ENCODE data around the gene PPP1R10. TPM values are rescaled to one million over a fixed set of nuclear protein-coding genes. Genes with fewer than 3 reads are reported as not detected.
A peak's percentile ranks its signal among the peaks of the same experiment; 100 is the strongest.

The PPP1R10 gene
- total and polyA plus RNA-seq, 2 of the 13 experiments (the other 11 are each of a cell fraction or from before 2014, with no cell fraction given) = 26.3 to 38.4 TPM

DNA sequence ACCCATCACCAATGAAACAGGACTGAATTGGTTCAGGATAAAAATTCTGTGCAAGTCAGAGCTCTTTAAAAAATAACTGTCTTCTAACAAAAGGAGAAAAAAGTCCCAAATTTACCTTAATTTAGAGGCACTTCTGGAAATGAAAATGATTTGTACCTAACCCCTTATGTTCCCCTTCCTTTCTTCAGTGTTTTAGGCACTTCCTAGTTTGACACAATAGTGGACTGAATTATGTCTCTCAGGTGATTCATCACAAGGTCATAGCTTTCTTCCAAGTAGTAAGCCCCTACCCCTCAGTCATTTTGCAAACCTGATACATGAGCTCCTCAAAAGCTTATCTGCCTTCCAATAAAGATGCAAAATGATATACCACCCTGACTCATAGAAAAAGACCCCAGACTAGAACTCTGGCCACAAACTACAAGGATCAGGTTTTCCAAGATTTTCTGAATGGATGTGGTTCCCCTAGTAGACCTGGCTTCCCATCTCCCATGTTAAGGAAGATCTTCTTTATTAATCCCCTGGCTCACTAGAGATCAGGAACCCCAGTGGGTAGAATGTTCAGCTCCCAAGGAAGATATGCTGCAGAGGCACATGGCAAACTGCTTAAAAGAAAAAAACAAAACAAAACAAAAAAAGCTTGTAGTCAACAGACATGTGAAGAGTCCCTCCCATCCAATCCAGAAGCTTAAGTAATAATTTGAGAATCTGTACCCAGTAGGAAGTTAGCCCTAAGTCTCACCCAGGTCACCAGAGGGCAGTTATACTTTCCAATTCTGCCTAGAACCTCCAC lies 3.6 kb downstream of the PPP1R10 start (continued):
- no peak for TF ChIP-seq TFDP2 (CRISPR knock-in tag; IDR thresholded peaks at IDR 0.05)
- peak; percentile 93 for TF ChIP-seq RBM22 (optimal IDR thresholded peaks at IDR 0.05; ENCODE audit: low read length)
- TF ChIP-seq, protein P1, sequence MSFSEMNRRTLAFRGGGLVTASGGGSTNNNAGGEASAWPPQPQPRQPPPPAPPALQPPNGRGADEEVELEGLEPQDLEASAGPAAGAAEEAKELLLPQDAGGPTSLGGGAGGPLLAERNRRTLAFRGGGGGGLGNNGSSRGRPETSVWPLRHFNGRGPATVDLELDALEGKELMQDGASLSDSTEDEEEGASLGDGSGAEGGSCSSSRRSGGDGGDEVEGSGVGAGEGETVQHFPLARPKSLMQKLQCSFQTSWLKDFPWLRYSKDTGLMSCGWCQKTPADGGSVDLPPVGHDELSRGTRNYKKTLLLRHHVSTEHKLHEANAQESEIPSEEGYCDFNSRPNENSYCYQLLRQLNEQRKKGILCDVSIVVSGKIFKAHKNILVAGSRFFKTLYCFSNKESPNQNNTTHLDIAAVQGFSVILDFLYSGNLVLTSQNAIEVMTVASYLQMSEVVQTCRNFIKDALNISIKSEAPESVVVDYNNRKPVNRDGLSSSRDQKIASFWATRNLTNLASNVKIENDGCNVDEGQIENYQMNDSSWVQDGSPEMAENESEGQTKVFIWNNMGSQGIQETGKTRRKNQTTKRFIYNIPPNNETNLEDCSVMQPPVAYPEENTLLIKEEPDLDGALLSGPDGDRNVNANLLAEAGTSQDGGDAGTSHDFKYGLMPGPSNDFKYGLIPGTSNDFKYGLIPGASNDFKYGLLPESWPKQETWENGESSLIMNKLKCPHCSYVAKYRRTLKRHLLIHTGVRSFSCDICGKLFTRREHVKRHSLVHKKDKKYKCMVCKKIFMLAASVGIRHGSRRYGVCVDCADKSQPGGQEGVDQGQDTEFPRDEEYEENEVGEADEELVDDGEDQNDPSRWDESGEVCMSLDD (CRISPR knock-in tag; IDR thresholded peaks at IDR 0.05; ENCODE audit: borderline replicate concordance) = 0 out of 2 replicates have a peak, but pooled peaks have one; percentile 6
- no peak for TF ChIP-seq ZNF160 (CRISPR knock-in tag; IDR thresholded peaks at IDR 0.05)
- TF ChIP-seq ZNF33A (CRISPR knock-in tag; IDR thresholded peaks at IDR 0.05; ENCODE audit: borderline replicate concordance) = no peak
- no peak for TF ChIP-seq ZNF296 (CRISPR knock-in tag; conservative IDR thresholded peaks at IDR 0.05)
- TF ChIP-seq SIX1 (CRISPR knock-in tag; IDR thresholded peaks at IDR 0.05; ENCODE audit: borderline replicate concordance) = no peak
- no peak for TF ChIP-seq PPARG (CRISPR knock-in tag; conservative IDR thresholded peaks at IDR 0.05)
- TF ChIP-seq ZNF431 (CRISPR knock-in tag; IDR thresholded peaks at IDR 0.05; ENCODE audit: borderline replicate concordance, low read depth) = no peak
- TF ChIP-seq ZNF510 (CRISPR knock-in tag; IDR thresholded peaks at IDR 0.05; ENCODE audit: low read depth) = no peak
- TF ChIP-seq ZNF33B (CRISPR knock-in tag; IDR thresholded peaks at IDR 0.05) = no peak
- TF ChIP-seq MXD1 (CRISPR knock-in tag; IDR thresholded peaks at IDR 0.05) = no peak
- TF ChIP-seq ZNF30 (CRISPR knock-in tag; IDR thresholded peaks at IDR 0.05) = no peak
- peak; percentile 14; the same call in 1 of the 2 replicates for TF ChIP-seq NKX3-1 (CRISPR knock-in tag; IDR thresholded peaks at IDR 0.05)
- no peak for TF ChIP-seq ZNF230 (CRISPR knock-in tag; IDR thresholded peaks at IDR 0.05)
- no peak for TF ChIP-seq HCFC1 (IDR thresholded peaks at IDR 0.05; ENCODE audit: low read depth, low read length)
- no peak for TF ChIP-seq GTF2F1 (IDR thresholded peaks at IDR 0.05; ENCODE audit: low read length)
- no peak for TF ChIP-seq MYC (CRISPR knock-in tag; IDR thresholded peaks at IDR 0.05; ENCODE audit: borderline replicate concordance)
- TF ChIP-seq TCF7 (IDR thresholded peaks at IDR 0.05; ENCODE audit: low read depth) = no peak
- no peak for TF ChIP-seq BRD4 (CRISPR knock-in tag; IDR thresholded peaks at IDR 0.05)
- TF ChIP-seq POLR2G (IDR thresholded peaks at IDR 0.05; ENCODE audit: low read depth, low read length) = peak; percentile 19
- TF ChIP-seq, protein P2, sequence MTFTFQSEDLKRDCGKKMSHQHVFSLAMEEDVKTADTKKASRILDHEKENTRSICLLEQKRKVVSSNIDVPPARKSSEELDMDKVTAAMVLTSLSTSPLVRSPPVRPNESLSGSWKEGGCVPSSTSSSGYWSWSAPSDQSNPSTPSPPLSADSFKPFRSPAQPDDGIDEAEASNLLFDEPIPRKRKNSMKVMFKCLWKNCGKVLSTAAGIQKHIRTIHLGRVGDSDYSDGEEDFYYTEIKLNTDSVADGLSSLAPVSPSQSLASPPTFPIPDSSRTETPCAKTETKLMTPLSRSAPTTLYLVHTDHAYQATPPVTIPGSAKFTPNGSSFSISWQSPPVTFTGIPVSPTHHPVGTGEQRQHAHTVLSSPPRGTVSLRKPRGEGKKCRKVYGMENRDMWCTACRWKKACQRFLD (CRISPR knock-in tag; IDR thresholded peaks at IDR 0.05; ENCODE audit: borderline replicate concordance) = no peak
- no peak for TF ChIP-seq ELF3 (CRISPR knock-in tag; IDR thresholded peaks at IDR 0.05)
- TF ChIP-seq ZFP90 (CRISPR knock-in tag; IDR thresholded peaks at IDR 0.05; ENCODE audit: borderline replicate concordance) = no peak
- TF ChIP-seq ZNF180 (CRISPR knock-in tag; IDR thresholded peaks at IDR 0.05; ENCODE audit: borderline replicate concordance, low read depth) = no peak
